Osteoblast (primary cell): ENCODE data around the gene TXLNA. TPM values are rescaled to one million over a fixed set of nuclear protein-coding genes. Genes with fewer than 3 reads are reported as not detected.

Experiments
- DNase-seq: peaks from one replicate; pipeline ENCODE4 v3.0.0; 2011; ENCODE audit warnings: low spot score, mixed read lengths; ENCODE audit not compliant: insufficient read length; ENCODE audit errors: missing footprints
- H2AFZ ChIP-seq: 2 replicates; pipeline ENCODE4 v1.6.0; 2011; ENCODE audit warnings: mild to moderate bottlenecking, low read length
- H3K27ac ChIP-seq: 2 replicates; pipeline ENCODE4 v1.5.1; 2011; ENCODE audit warnings: mild to moderate bottlenecking, low read depth, low read length, moderate library complexity
- H3K27me3 ChIP-seq: 2 replicates; pipeline ENCODE4 v1.6.0; 2012; ENCODE audit warnings: mild to moderate bottlenecking, control low read depth, inconsistent platforms, low read length, moderate library complexity; ENCODE audit not compliant: insufficient read depth
- H3K36me3 ChIP-seq: 2 replicates; pipeline ENCODE4 v1.5.1; 2011; ENCODE audit warnings: mild to moderate bottlenecking, low read length, control low read depth, moderate library complexity; ENCODE audit not compliant: insufficient read depth
- H3K4me1 ChIP-seq: 2 replicates; pipeline ENCODE4 v1.5.1; 2011; ENCODE audit warnings: mild to moderate bottlenecking, low read length, control low read depth, moderate library complexity; ENCODE audit not compliant: insufficient read depth
- H3K4me2 ChIP-seq: 2 replicates; pipeline ENCODE4 v1.6.0; 2011; ENCODE audit warnings: mild to moderate bottlenecking, low read length; ENCODE audit not compliant: insufficient read depth
- H3K4me3 ChIP-seq: fragments of 200-600 bp; sonication (generic); 3 replicates; pipeline ENCODE4 v1.5.1; 2012; ENCODE audit warnings: mild to moderate bottlenecking, low read length, inconsistent platforms; ENCODE audit not compliant: insufficient read depth
- H3K79me2 ChIP-seq: 2 replicates; pipeline ENCODE4 v1.6.0; 2012; ENCODE audit warnings: mild to moderate bottlenecking, low read length, control low read depth, inconsistent platforms; ENCODE audit not compliant: insufficient read depth
- H3K9me3 ChIP-seq: 2 replicates; pipeline ENCODE4 v1.5.1; 2011; ENCODE audit warnings: low read depth, low read length, control low read depth
- H4K20me1 ChIP-seq: 2 replicates; pipeline ENCODE4 v1.6.0; 2012; ENCODE audit warnings: mild to moderate bottlenecking, low read length, control low read depth; ENCODE audit not compliant: insufficient read depth
- CTCF ChIP-seq: IDR thresholded peaks from 2 replicates; pipeline ENCODE4 v1.5.1; 2011; ENCODE audit warnings: mild to moderate bottlenecking, low read depth, low read length, moderate library complexity; ENCODE audit errors: extremely low read depth
- total RNA-seq: library from RNA; depleted of rRNA; stranded (reverse); fragments of >200 nt; gene quantifications from 2 replicates; pipeline ENCODE4 v1.2.3, GENCODE V29; 2012

Gene TXLNA
- total RNA-seq, 1 donor: 136 TPM

DNA sequence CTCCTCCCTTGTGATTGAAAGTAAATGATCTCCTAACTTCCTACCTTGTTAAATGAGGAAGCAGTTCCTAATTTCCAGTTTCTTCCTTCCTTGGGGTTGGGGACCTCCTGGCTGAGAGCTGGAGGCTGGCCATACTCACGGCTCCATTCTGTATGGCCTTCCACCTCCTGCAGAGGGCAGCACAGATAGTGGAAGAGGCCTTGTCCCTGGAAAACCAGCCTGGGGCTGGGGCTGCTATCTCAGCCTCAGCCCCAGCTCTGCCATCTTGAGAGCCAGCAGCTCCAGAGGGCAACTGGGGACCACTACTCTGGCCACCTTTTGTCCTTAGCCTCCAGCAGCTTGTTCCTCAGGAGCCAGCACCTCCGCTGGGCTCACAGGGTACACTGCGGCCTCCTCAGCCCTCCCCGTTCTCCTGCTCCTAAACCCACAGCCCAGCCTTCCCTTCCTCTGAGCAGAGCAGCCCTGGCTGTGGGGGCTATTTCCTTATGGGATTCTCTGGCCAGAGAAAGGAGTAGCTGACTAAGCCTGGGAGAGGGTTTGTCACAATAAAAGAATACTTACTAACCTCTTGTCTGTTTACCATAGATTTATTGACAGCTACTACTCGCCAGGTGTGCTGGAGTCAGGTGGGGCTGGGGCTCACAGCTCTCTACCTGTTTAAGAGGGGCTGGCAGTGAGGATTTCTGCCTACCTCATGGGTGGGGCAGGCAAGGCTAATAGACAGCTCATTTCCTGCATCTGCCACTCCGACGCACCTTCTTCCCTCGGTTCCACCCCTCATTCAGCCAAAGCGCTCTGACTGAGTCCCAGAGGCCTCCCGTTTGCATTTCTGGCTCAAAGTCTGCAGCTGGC lies 36.4 kb downstream of the TXLNA start:
- Histone ChIP-seq H3K4me3 (no peak overlapping the region), H3K27me3 (no peaks in the 10 kb centered on the region), H3K4me1 (peaks cover 6% of the 10 kb centered on the region), H3K79me2 (peaks cover 13% of the 10 kb centered on the region), H3K4me2 (no peak overlapping the region), H3K36me3 (peaks cover 45% of the 10 kb centered on the region), H2AFZ (no peak overlapping the region), H3K9me3 (no peaks in the 10 kb centered on the region), H3K27ac (no peak overlapping the region), H4K20me1 (peaks cover 2% of the 10 kb centered on the region)
- peak; percentile 92 for DNase-seq
- TF ChIP-seq CTCF: peak; percentile 87

DNA sequence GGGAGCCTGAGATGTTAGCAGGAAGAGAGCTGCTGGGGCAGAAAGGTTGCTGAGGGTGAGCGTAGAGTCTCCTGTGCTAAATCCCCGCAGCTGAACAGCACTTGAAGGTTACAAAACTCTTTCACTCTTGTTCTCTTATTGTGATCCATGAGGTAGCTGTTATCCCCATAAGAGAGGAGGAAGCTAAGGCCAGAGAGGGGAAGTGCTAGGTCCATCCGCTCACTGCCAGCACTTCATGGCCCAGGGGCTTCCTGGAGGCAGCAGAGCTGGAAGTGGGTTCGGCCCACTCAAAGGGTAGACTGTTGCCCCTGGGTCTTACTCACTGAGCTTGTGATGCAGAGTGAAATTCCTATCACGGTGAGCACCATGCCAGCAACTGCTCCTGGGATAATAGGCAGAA lies 37.1 kb downstream of the TXLNA start:
- Histone ChIP-seq H2AFZ (no peak overlapping the region), H3K27ac (no peak overlapping the region), H3K4me1 (peaks cover 13% of the 10 kb centered on the region), H3K36me3 (peaks cover 45% of the 10 kb centered on the region), H3K27me3 (no peaks in the 10 kb centered on the region), H3K9me3 (no peaks in the 10 kb centered on the region), H4K20me1 (peaks cover 2% of the 10 kb centered on the region), H3K79me2 (peaks cover 20% of the 10 kb centered on the region), H3K4me3 (no peak overlapping the region), H3K4me2 (no peak overlapping the region)
- DNase-seq: no peak
- TF ChIP-seq CTCF: no peak

DNA sequence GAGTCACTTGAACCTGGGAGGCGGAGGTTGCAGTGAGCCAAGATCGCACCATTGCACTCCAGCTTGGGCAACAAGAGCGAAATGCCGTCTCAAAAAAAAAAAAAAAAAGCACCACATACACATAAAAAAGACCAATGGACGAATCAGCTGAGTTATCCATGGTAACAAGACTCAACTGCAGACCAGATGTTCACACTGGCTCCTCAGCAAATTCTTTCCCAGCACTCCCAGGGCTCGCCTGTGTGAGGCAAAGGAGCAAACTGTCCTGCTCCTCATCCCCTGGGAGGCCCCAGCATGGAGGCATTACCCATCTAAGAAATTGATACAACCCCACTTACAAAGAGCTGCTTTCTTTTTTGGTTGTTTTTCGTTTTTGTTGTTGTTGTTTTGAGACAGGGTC lies 39.5 kb downstream of the TXLNA start:
- Histone ChIP-seq H3K79me2 (peaks cover 45% of the 10 kb centered on the region), H3K27ac (no peak overlapping the region), H3K9me3 (no peaks in the 10 kb centered on the region), H4K20me1 (peaks cover 2% of the 10 kb centered on the region), H3K36me3 (peaks cover 49% of the 10 kb centered on the region), H2AFZ (no peak overlapping the region), H3K4me2 (no peak overlapping the region), H3K4me1 (peaks cover 28% of the 10 kb centered on the region), H3K27me3 (no peaks in the 10 kb centered on the region), H3K4me3 (no peak overlapping the region)
- no peak for TF ChIP-seq CTCF
- no peak for DNase-seq

DNA sequence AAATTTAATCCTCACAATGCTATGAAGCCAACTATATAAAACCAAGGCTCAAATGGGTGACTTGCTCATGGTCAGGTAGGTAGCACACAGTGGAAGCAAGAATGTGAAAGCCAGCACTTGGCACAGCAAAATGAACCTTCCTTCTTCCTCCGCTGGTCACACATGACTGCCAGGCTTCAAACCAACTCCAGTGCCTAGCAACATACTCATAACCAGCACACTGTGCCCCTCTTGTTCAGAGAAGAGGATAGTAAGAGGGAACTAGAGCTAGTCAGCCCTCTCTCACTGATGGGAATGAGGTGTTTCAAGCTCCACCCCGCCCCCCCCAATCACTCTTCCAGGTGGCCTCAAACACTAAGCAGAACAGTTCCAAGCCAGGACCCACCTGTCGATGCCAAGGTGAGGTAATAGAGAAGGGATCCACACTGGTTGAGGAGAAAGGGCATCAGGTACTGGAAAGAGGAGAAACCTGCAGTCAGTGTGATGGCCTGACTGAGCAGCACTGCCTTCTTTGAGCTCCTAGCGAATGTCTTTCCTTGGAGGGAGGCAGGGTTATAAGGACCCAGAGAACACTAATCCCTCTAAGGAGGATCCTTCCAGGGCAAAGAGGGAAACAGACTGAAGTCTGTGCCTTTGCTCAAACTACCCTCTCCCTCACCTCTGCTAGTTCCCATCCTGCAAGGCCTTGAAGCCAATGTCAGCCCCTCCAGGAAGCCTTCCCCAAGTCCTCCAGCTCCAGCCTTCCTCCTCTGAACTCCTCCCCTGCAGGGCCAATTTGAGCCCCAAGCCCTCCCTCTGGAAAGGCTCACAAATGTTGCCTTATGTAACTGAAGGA lies 41.5 kb downstream of the TXLNA start:
- H3K27ac ChIP-seq: peak overlapping the region; percentile 100
- H3K4me1 ChIP-seq: peaks cover 29% of the 10 kb centered on the region
- peaks cover 53% of the 10 kb centered on the region for H3K79me2 ChIP-seq
- H3K36me3 ChIP-seq: peaks cover 43% of the 10 kb centered on the region
- no peaks in the 10 kb centered on the region for H4K20me1 ChIP-seq
- DNase-seq: peak; percentile 22
- peak overlapping the region; percentile 100 for H3K4me3 ChIP-seq
- peak overlapping the region; percentile 20 for H2AFZ ChIP-seq
- TF ChIP-seq CTCF: no peak
- no peaks in the 10 kb centered on the region for H3K9me3 ChIP-seq
- peak overlapping the region; percentile 100 for H3K4me2 ChIP-seq
- H3K27me3 ChIP-seq: no peaks in the 10 kb centered on the region
